Activated CD8-positive, alpha-beta memory T cell treated with anti-CD3 and anti-CD28 coated beads, Interleukin-2, amount 10 ng/mL, durations not matched to agents 7 days and 5 days (primary cell): ENCODE measurements around the gene ZNF740. TPM values are rescaled to one million over a fixed set of nuclear protein-coding genes. Genes with fewer than 3 reads are reported as not detected.

ENCODE experiments used
- ATAC-seq: fragments of 150-1000 bp; cut with Tn5 transposase; one replicate; pipeline ENCODE4 v1.10.0; 2021; ENCODE audit warnings: moderate library complexity
- CTCF ChIA-PET: fragments of 350-600 bp; sonication (Branson Sonifier 250); formaldehyde crosslinking; loops from one replicate; lab custom pipeline; 2021; ENCODE audit warnings: antibody characterized with exemption; lab: Charles Lee
- DNase-seq: peaks from one replicate; pipeline ENCODE4 v3.0.0-alpha.2; 2020
- H3K27ac Mint-ChIP-seq: one replicate; pipeline ENCODE4 v1.8.0; 2021; ENCODE audit warnings: mild to moderate bottlenecking, mixed read lengths
- H3K27me3 Mint-ChIP-seq: one replicate; pipeline ENCODE4 v1.8.0; 2021; ENCODE audit warnings: mixed read lengths
- H3K36me3 Mint-ChIP-seq: one replicate; pipeline ENCODE4 v1.8.0; 2021; ENCODE audit warnings: mild to moderate bottlenecking, mixed read lengths
- H3K4me1 Mint-ChIP-seq: one replicate; pipeline ENCODE4 v1.8.0; 2021; ENCODE audit warnings: mixed read lengths
- H3K4me3 Mint-ChIP-seq: one replicate; pipeline ENCODE4 v1.8.0; 2021; ENCODE audit warnings: mild to moderate bottlenecking, moderate library complexity, mixed read lengths
- H3K9me3 Mint-ChIP-seq: one replicate; pipeline ENCODE4 v1.8.0; 2022; ENCODE audit warnings: low read depth, mixed read lengths
- total RNA-seq, 2 experiments: library from RNA; stranded (reverse); gene quantifications; one replicate each; pipeline ENCODE4 v1.2.3, GENCODE V29; 2021

Gene ZNF740
- total RNA-seq, 2 experiments from 2014 or later, result 35.8 to 47.0 TPM

GRCh38 chr12:53221203-53222080 lies 40.9 kb downstream of the ZNF740 start:
- H3K27me3 Mint-ChIP-seq, result no peaks in the 10 kb centered on the region
- peak overlapping the region; percentile 98 for H3K27ac Mint-ChIP-seq
- H3K36me3 Mint-ChIP-seq, result no peaks in the 10 kb centered on the region
- peak; percentile 75 for DNase-seq
- H3K9me3 Mint-ChIP-seq, result no peaks in the 10 kb centered on the region
- peaks cover 66% of the 10 kb centered on the region for H3K4me1 Mint-ChIP-seq
- peak overlapping the region; percentile 89 for H3K4me3 Mint-ChIP-seq
- CTCF ChIA-PET, result interaction anchor here (0.6 to 19.8 kb wide), 7 partner anchors 14 to 99 kb away, joined by 3 to 294 read pairs (median 9); partner anchors contain the start of genes ESPL1 and ITGB7
- peak; percentile 31 for ATAC-seq

DNA sequence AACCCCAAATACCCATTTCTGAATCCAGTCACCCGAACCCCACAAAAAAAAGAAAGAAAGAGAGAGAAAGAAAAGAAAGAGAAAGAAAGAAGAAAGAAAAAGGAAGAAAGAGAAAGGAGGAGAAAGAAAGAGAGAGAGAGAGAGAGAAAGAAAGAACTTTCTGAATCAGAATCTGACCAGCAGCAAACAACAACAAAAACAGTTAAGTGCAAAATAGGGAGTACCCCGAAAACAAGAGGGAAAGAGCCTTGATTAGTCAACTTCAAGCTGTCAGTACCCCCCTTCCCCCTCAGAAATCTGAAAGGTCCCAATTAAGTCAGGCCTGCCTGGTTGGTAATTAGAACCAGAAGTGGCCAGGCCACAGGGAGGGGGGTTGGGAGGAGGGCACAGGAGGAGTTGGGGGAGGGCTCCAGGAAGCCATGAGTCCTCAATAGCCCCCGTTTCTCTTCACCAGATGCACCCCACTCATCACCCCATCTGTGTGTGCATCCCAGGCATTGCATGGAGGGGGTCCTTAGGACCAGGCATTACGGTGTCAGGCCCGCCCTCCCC lies 41.7 kb downstream of the ZNF740 start:
- ATAC-seq (no peak), DNase-seq (no peak)
- H3K27ac Mint-ChIP-seq, result peak overlapping the region; percentile 95
- H3K4me3 Mint-ChIP-seq, result peak overlapping the region; percentile 72
- CTCF ChIA-PET, result interaction anchor here (16.0 to 19.8 kb wide), 2 partner anchors 15 to 34 kb away, joined by 164 to 294 read pairs; partner anchors contain the start of gene ITGB7
- no peaks in the 10 kb centered on the region for H3K36me3 Mint-ChIP-seq
- H3K4me1 Mint-ChIP-seq, result peaks cover 60% of the 10 kb centered on the region
- no peaks in the 10 kb centered on the region for H3K9me3 Mint-ChIP-seq
- no peaks in the 10 kb centered on the region for H3K27me3 Mint-ChIP-seq

- Mint-ChIP-seq H3K9me3 (no peaks in the 10 kb centered on the region), H3K27ac (peak overlapping the region; percentile 95), H3K27me3 (no peaks in the 10 kb centered on the region), H3K36me3 (no peaks in the 10 kb centered on the region), H3K4me1 (peaks cover 55% of the 10 kb centered on the region), H3K4me3 (no peak overlapping the region)
- DNase-seq (no peak), ATAC-seq (no peak)
- CTCF ChIA-PET, result interaction anchor here (1.0 to 19.8 kb wide), 4 partner anchors 15 to 63 kb away, joined by 3 to 294 read pairs (median 84); partner anchors contain the start of genes ESPL1 and ITGB7
Measured at GRCh38 chr12:53222806-53223261, 42.3 kb downstream of the ZNF740 start.

DNA sequence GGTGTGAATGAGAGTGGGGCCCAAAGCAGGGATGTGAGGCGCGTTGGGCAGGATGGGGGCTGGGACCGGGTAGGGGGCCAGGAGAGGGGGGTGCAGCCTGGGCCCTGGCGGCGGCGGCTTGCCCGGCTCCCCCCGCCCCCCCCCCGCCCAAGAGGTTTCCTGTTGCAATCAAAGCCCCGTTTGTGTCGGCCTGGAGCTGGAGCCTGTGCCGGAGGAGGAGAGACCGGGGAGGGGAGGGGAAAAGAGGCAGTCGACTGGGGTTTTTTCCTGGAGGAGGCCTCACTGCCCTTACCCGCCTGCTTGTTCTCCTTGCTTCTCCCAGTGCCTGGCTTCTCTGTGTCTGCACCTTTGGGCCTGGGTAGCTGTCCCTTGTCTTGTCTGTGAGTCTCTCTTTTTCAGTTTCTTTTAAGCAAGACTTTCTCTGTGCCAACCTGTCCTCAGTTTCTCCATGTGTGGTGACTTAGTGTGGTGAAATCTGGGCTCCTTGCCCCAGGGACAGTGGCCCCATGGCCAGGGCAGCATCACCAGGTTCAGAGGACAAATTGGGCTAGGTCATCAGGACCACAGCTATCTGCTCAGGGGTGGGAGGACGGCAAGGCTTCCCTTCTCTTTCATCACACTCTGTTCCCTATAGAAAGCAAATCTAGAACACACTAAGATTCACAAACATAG lies 43.0 kb downstream of the ZNF740 start:
- peak overlapping the region; percentile 43 for H3K4me3 Mint-ChIP-seq
- H3K9me3 Mint-ChIP-seq, result no peaks in the 10 kb centered on the region
- peaks cover 48% of the 10 kb centered on the region for H3K4me1 Mint-ChIP-seq
- CTCF ChIA-PET, result interaction anchor here (1.0 to 19.8 kb wide), 4 partner anchors 16 to 64 kb away, joined by 3 to 294 read pairs (median 84); partner anchors contain the start of genes ESPL1 and ITGB7
- no peaks in the 10 kb centered on the region for H3K36me3 Mint-ChIP-seq
- no peaks in the 10 kb centered on the region for H3K27me3 Mint-ChIP-seq
- no peak for ATAC-seq
- DNase-seq, result no peak
- peak overlapping the region; percentile 95 for H3K27ac Mint-ChIP-seq

DNA sequence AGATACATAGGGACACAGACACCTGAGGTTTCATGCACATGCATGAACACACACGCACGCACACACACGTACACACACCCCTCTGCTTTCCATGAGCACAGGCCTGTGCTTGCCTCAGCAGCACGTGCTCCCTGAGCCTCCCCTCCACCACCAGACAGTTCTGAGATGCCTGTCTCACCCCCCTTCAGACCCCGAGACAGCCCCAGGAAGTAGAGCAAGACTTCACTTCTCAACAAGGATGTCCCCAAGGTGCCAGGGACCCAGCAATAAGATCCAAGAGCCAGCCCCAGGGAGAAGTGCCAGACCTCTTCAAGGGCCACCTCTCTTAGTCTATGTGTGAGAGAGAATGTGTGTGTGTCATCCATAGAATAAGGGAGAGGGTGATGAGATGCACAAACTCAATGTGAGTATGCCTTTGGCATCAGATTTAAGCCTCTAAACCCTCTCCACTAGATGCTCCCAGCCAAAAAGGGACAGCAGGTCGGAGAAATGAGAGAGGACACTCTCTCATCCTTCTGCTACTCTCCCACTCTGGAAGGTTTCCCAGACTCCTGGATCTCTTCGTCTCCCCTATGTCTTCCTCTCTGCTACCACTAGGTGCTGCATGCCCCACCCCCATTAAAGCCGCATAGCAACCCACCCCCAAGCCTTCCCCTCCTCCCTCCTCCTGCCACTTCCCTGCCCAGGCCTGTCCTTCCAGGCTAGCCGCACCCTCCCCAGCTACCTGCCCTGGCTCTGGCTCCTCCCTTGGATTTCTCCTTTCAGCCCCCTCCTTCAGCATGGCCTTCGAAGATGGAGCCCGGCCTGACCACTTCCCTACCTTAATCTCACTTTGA lies 43.8 kb downstream of the ZNF740 start:
- peaks cover 43% of the 10 kb centered on the region for H3K4me1 Mint-ChIP-seq
- H3K4me3 Mint-ChIP-seq, result peak overlapping the region; percentile 43

DNA sequence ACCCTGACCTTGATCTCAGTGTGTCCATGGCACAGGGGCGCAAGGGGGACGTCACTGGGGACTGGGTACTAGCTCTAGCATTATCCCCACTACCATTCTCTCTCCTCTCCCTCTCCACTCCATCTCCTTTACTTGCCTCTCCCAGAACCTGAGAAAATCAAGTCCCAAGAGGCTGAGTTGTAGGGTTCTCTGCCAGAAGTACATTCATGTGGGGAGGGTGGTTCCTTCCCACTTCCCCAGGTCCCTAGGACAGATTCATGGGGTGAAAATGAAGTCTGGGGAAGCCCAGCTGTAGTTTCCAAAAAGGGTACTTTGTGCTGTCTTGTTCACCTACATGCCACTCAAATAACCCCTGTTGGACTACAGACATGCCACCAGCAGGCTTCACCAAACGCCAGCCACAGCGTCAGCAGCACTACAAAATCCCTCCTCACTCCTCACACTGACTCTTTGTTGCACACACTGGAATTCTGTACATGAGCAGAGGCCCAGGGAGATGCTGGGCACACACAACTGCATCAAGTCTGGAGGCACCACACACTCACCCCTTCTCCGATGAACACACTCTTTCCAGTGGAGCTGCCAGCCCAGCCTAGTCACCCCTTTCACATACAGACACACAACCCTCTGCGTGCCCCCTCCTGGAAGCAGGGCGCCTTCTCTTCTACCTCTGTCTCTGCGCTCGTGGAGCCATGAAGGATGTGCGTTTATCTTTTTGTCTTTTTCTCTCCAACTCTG lies 44.5 kb downstream of the ZNF740 start:
- no peak for DNase-seq
- H3K9me3 Mint-ChIP-seq, result no peaks in the 10 kb centered on the region
- H3K4me1 Mint-ChIP-seq, result peaks cover 40% of the 10 kb centered on the region
- no peak for ATAC-seq
- no peaks in the 10 kb centered on the region for H3K27me3 Mint-ChIP-seq
- no peaks in the 10 kb centered on the region for H3K36me3 Mint-ChIP-seq
- CTCF ChIA-PET, result interaction anchor here (1.1 to 16.0 kb wide), 3 partner anchors 18 to 26 kb away, joined by 4 to 164 read pairs (median 4); partner anchors contain the start of gene ITGB7
- H3K27ac Mint-ChIP-seq, result peak overlapping the region; percentile 10
- H3K4me3 Mint-ChIP-seq, result no peak overlapping the region

More for the DNA sequence above, 43.8 kb downstream of the ZNF740 start:
- CTCF ChIA-PET, result interaction anchor here (1.1 to 19.8 kb wide), 5 partner anchors 17 to 44 kb away, joined by 3 to 294 read pairs (median 4); partner anchors contain the start of genes ESPL1 and ITGB7
- no peaks in the 10 kb centered on the region for H3K9me3 Mint-ChIP-seq
- H3K27ac Mint-ChIP-seq, result peak overlapping the region; percentile 78
- no peaks in the 10 kb centered on the region for H3K27me3 Mint-ChIP-seq
- DNase-seq, result no peak
- ATAC-seq, result no peak
- no peaks in the 10 kb centered on the region for H3K36me3 Mint-ChIP-seq

DNA sequence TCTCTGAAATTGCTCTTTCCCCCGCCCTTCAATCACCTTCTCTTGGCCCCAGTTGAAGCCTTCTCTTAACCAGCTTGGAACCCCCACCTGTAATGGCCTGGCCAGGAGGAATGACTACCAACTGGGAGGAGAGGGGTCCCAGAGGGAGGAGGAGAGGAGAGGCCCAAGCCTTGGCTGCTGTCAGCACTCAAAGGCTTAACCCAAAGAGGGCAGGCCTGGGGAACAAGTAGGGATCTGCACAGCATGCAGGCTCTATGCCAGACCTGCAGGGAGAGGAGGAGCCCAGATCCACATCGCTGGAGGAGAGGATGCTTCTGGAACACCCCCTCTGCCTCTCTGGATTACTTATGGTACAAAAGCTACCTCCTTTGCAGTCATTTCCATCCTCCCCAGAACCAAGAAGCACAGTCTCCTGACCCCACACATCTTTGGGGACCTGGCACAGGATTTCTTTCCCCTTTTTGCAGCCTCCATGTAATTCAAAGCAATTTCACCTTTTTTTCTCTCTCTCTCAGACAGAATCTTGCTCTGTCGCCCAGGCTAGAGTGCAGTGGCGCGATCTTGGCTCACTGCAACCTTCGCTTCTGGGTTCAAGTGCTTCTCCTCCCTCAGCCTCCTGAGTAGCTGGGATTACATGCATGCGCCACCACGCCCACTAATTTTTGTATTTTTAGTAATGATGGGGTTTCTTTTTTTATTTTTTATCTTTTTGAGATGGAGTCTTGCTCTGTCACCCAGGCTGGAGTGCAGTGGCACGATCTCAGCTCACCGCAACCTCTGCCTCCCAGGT lies 45.3 kb downstream of the ZNF740 start:
- Mint-ChIP-seq H3K4me3 (no peak overlapping the region), H3K36me3 (no peaks in the 10 kb centered on the region), H3K4me1 (peaks cover 38% of the 10 kb centered on the region), H3K27me3 (no peaks in the 10 kb centered on the region), H3K9me3 (no peaks in the 10 kb centered on the region), H3K27ac (no peak overlapping the region)
- CTCF ChIA-PET, result interaction anchor here (1.8 to 16.0 kb wide), 2 partner anchors 18 to 26 kb away, joined by 4 to 164 read pairs; partner anchors contain the start of gene ITGB7
- DNase-seq (no peak), ATAC-seq (no peak)

DNA sequence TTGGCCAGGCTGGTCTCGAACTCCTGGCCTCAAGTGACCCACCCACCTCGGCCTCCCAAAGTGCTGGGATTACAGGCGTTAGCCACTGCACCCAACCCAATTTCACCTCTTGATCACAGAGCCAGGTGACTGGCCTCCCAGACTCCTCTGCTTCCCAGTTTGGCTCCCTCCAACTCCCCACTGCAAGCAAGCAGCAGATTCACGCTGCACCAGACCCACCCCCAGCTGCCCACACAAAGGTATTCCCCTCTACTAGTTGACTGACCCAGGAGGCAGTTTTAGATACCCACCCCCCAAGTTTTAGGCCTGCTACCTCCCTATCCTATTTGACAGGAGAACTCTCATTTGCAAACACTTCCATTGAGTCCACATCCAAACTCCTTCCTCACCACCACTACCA lies 46.3 kb downstream of the ZNF740 start:
- no peaks in the 10 kb centered on the region for H3K9me3 Mint-ChIP-seq
- H3K27ac Mint-ChIP-seq, result no peak overlapping the region
- CTCF ChIA-PET, result interaction anchor here (16.0 kb wide), 1 partner anchor 19 kb away, joined by 164 read pairs; the partner anchor contains the start of gene ITGB7
- peaks cover 39% of the 10 kb centered on the region for H3K4me1 Mint-ChIP-seq
- H3K27me3 Mint-ChIP-seq, result no peaks in the 10 kb centered on the region
- H3K4me3 Mint-ChIP-seq, result no peak overlapping the region
- ATAC-seq (no peak), DNase-seq (no peak)
- H3K36me3 Mint-ChIP-seq, result no peaks in the 10 kb centered on the region

DNA sequence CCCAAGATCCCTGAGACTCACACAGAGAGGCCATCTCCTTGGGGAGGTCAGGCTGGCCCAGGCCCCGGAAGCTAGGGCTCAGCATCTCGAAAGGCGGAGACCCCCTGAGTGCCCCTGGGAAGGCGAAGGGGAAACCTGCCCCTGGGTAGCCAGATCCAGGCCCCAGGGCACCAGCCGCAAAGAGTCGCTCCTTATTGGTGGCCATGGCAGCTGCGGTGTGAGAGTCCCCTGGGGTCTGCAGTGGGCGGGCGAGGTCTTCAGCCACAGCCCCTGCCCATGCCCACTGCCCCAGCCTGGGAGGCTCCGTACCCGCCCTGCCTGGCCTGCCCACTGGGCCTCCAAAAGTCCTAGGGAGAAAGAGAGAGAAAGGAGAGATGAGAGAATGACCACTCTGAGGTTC lies 46.8 kb downstream of the ZNF740 start:
- DNase-seq (no peak), ATAC-seq (no peak)
- CTCF ChIA-PET, result no interaction called here
- peaks cover 35% of the 10 kb centered on the region for H3K4me1 Mint-ChIP-seq
- H3K4me3 Mint-ChIP-seq, result no peak overlapping the region
- no peak overlapping the region for H3K27ac Mint-ChIP-seq
- no peaks in the 10 kb centered on the region for H3K36me3 Mint-ChIP-seq
- H3K27me3 Mint-ChIP-seq, result no peaks in the 10 kb centered on the region
- no peaks in the 10 kb centered on the region for H3K9me3 Mint-ChIP-seq

DNA sequence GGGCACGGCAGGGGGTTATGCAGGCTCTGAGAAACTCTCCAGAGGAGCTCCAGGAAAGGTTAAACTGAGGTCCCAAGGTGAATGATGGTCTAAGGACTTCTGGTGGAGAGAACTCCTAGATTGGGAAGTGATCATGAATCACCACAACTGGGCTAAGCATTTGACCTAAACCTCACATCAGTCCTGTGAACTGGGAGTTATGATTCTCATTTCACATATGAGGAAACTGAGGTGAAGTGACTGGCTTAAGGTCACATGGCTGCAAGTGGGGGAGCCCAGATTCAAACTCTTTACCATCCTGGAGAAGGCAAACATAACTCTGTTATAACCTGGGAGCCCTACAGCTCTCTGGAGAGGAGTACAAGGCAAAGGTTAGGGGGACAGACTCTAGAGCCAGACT lies 47.3 kb downstream of the ZNF740 start:
- ATAC-seq, result no peak

DNA sequence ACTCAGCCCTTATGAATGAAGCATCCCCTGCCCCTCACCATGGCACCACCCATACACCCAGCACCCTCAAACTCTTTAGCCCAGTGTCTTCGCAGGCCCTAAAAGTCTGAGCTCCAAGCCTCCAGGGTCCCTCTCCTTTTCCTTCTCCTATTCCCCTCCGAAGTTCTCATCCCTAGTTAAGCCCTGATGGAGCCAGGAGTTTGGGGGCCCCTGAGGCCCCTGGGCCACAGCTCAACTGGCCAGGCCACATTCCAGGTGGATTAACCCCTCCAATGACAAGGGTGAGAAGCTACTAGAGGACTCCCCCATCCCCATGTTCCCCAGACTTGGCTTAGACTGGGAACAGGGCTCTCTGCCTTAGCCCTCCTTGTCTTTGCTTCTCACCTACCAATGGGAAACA lies 48.9 kb downstream of the ZNF740 start:
- H3K4me3 Mint-ChIP-seq, result no peak overlapping the region
- ATAC-seq (no peak), DNase-seq (no peak)
- H3K9me3 Mint-ChIP-seq, result no peaks in the 10 kb centered on the region
- CTCF ChIA-PET, result interaction anchor here (0.8 to 1.3 kb wide), 4 partner anchors 10 to 92 kb away, joined by 3 to 5 read pairs (median 4); partner anchors contain the start of gene AAAS
- no peak overlapping the region for H3K27ac Mint-ChIP-seq
- no peaks in the 10 kb centered on the region for H3K27me3 Mint-ChIP-seq
- H3K36me3 Mint-ChIP-seq, result no peaks in the 10 kb centered on the region
- peaks cover 34% of the 10 kb centered on the region for H3K4me1 Mint-ChIP-seq

More for the DNA sequence above, 47.3 kb downstream of the ZNF740 start:
- no peak for DNase-seq
- Mint-ChIP-seq H3K4me1 (peaks cover 35% of the 10 kb centered on the region), H3K27ac (no peak overlapping the region), H3K27me3 (no peaks in the 10 kb centered on the region), H3K4me3 (no peak overlapping the region), H3K9me3 (no peaks in the 10 kb centered on the region), H3K36me3 (no peaks in the 10 kb centered on the region)
- CTCF ChIA-PET, result interaction anchor here (1.3 kb wide), 1 partner anchor 9 kb away, joined by 4 read pairs; no protein-coding TSS in a partner anchor
